Fibroblast of peridontal ligament (primary cell): ENCODE results near the gene GABRG3.

Source experiments
- DNase-seq: peaks from one replicate; pipeline ENCODE4 v3.0.0-alpha.2; 2010; ENCODE audit errors: extremely low read depth

The GABRG3 gene

GRCh38 chr15:27064080-27064479 is 93.1 kb downstream of the GABRG3 start:
- no peak for DNase-seq

- no peak for DNase-seq
These were observed 94.2 kb downstream of the GABRG3 start for GRCh38 chr15:27065151-27065550.

GRCh38 chr15:27065785-27066184 is 94.8 kb downstream of the GABRG3 start:
- no peak for DNase-seq

- no peak for DNase-seq
These were observed 95.5 kb downstream of the GABRG3 start for GRCh38 chr15:27066446-27066845.

- DNase-seq: no peak
These were observed 96.2 kb downstream of the GABRG3 start for GRCh38 chr15:27067175-27067574.

- no peak for DNase-seq
These were observed 99.9 kb downstream of the GABRG3 start for GRCh38 chr15:27070841-27071240.

GRCh38 chr15:27074179-27074578 is 103.2 kb downstream of the GABRG3 start:
- no peak for DNase-seq

- DNase-seq: no peak
These were observed 106.8 kb downstream of the GABRG3 start for GRCh38 chr15:27077790-27078189.

GRCh38 chr15:27081676-27082418 is 110.9 kb downstream of the GABRG3 start:
- no peak for DNase-seq

- DNase-seq: no peak
These were observed 111.5 kb downstream of the GABRG3 start for GRCh38 chr15:27082526-27082925.

- DNase-seq: no peak
These were observed 113.9 kb downstream of the GABRG3 start for GRCh38 chr15:27084844-27085243.

- no peak for DNase-seq
These were observed 115.2 kb downstream of the GABRG3 start for GRCh38 chr15:27086149-27086548.

- no peak for DNase-seq
These were observed 115.8 kb downstream of the GABRG3 start for GRCh38 chr15:27086805-27087204.

GRCh38 chr15:27087651-27088583 is 116.9 kb downstream of the GABRG3 start:
- DNase-seq: no peak

GRCh38 chr15:27088584-27089232 is 117.7 kb downstream of the GABRG3 start:
- DNase-seq: no peak

- no peak for DNase-seq
These were observed 118.2 kb downstream of the GABRG3 start for GRCh38 chr15:27089233-27089586.

- no peak for DNase-seq
These were observed 118.7 kb downstream of the GABRG3 start for GRCh38 chr15:27089676-27090075.

- DNase-seq: no peak
These were observed 120.4 kb downstream of the GABRG3 start for GRCh38 chr15:27091270-27091940.

GRCh38 chr15:27092390-27092789 is 121.4 kb downstream of the GABRG3 start:
- DNase-seq: no peak

- DNase-seq: no peak
These were observed 123.3 kb downstream of the GABRG3 start for GRCh38 chr15:27094235-27094634.

- DNase-seq: no peak
These were observed 125.1 kb downstream of the GABRG3 start for GRCh38 chr15:27095886-27096624.
